Activated naive CD8-positive, alpha-beta T cell (primary cell): Measurements from ENCODE around the gene PLPP2.
"Not testable (repeated sequence)": the region's sequence is repeated elsewhere in the genome, so short reads cannot be mapped to it uniquely, and the experiment has no call there.

Source experiments
- H3K27ac Mint-ChIP-seq: one replicate; pipeline ENCODE4 v1.8.0; 2021; ENCODE audit warnings: mixed read lengths
- H3K27me3 Mint-ChIP-seq: one replicate; pipeline ENCODE4 v1.8.0; 2021; ENCODE audit warnings: mixed read lengths
- H3K36me3 Mint-ChIP-seq: one replicate; pipeline ENCODE4 v1.8.0; 2021; ENCODE audit warnings: mixed read lengths
- H3K4me1 Mint-ChIP-seq: one replicate; pipeline ENCODE4 v1.8.0; 2021; ENCODE audit warnings: low read depth, mixed read lengths
- H3K4me3 Mint-ChIP-seq: one replicate; pipeline ENCODE4 v1.8.0; 2021; ENCODE audit warnings: mild to moderate bottlenecking, mixed read lengths
- H3K9me3 Mint-ChIP-seq: one replicate; pipeline ENCODE4 v1.8.0; 2021; ENCODE audit warnings: low read depth, mixed read lengths

The PLPP2 gene

GRCh38 chr19:275958-276646 lies 15.1 kb downstream of the PLPP2 start:
- Mint-ChIP-seq H3K36me3 (no peaks in the 10 kb centered on the region), H3K9me3 (no peaks in the 10 kb centered on the region), H3K27ac (no peak overlapping the region), H3K27me3 (peaks cover 27% of the 10 kb centered on the region), H3K4me1 (no peaks in the 10 kb centered on the region), H3K4me3 (no peak overlapping the region)

GRCh38 chr19:275000-275399 lies 16.2 kb downstream of the PLPP2 start:
- peaks cover 27% of the 10 kb centered on the region for H3K27me3 Mint-ChIP-seq

GRCh38 chr19:273393-273792 lies 17.8 kb downstream of the PLPP2 start:
- no peak overlapping the region for H3K27ac Mint-ChIP-seq
- H3K9me3 Mint-ChIP-seq = no peaks in the 10 kb centered on the region
- no peaks in the 10 kb centered on the region for H3K36me3 Mint-ChIP-seq
- no peaks in the 10 kb centered on the region for H3K4me1 Mint-ChIP-seq
- H3K27me3 Mint-ChIP-seq = peaks cover 33% of the 10 kb centered on the region
- no peak overlapping the region for H3K4me3 Mint-ChIP-seq

More at GRCh38 chr19:275000-275399, 16.2 kb downstream of the PLPP2 start:
- H3K4me1 Mint-ChIP-seq = no peaks in the 10 kb centered on the region
- no peak overlapping the region for H3K4me3 Mint-ChIP-seq
- no peak overlapping the region for H3K27ac Mint-ChIP-seq
- H3K9me3 Mint-ChIP-seq = no peaks in the 10 kb centered on the region
- H3K36me3 Mint-ChIP-seq = no peaks in the 10 kb centered on the region

GRCh38 chr19:271856-272255 lies 19.3 kb downstream of the PLPP2 start:
- H3K4me3 Mint-ChIP-seq = no peak overlapping the region
- peaks cover 32% of the 10 kb centered on the region for H3K27me3 Mint-ChIP-seq
- H3K36me3 Mint-ChIP-seq = no peaks in the 10 kb centered on the region
- no peaks in the 10 kb centered on the region for H3K9me3 Mint-ChIP-seq
- no peak overlapping the region for H3K27ac Mint-ChIP-seq
- H3K4me1 Mint-ChIP-seq = peaks cover 6% of the 10 kb centered on the region

GRCh38 chr19:270766-271318 lies 20.4 kb downstream of the PLPP2 start:
- peaks cover 11% of the 10 kb centered on the region for H3K4me1 Mint-ChIP-seq
- not testable (repeated sequence) for H3K4me3 Mint-ChIP-seq, H3K9me3 Mint-ChIP-seq, H3K36me3 Mint-ChIP-seq, H3K27ac Mint-ChIP-seq
- peaks cover 40% of the 10 kb centered on the region for H3K27me3 Mint-ChIP-seq

- H3K4me3 Mint-ChIP-seq = no peak overlapping the region
- H3K9me3 Mint-ChIP-seq = no peaks in the 10 kb centered on the region
- peaks cover 45% of the 10 kb centered on the region for H3K27me3 Mint-ChIP-seq
- no peak overlapping the region for H3K27ac Mint-ChIP-seq
- H3K36me3 Mint-ChIP-seq = no peaks in the 10 kb centered on the region
- H3K4me1 Mint-ChIP-seq = peaks cover 11% of the 10 kb centered on the region
Observed at GRCh38 chr19:269241-269640, 22.0 kb downstream of the PLPP2 start.

- Mint-ChIP-seq H3K9me3 (no peaks in the 10 kb centered on the region), H3K36me3 (no peaks in the 10 kb centered on the region), H3K4me1 (peaks cover 12% of the 10 kb centered on the region), H3K4me3 (no peak overlapping the region), H3K27me3 (peaks cover 32% of the 10 kb centered on the region), H3K27ac (no peak overlapping the region)
Observed at GRCh38 chr19:262125-262524, 29.1 kb downstream of the PLPP2 start.

- H3K4me3 Mint-ChIP-seq, H3K36me3 Mint-ChIP-seq, H3K4me1 Mint-ChIP-seq, H3K27ac Mint-ChIP-seq, H3K9me3 Mint-ChIP-seq: not testable (repeated sequence)
- peaks cover 33% of the 10 kb centered on the region for H3K27me3 Mint-ChIP-seq
Observed at GRCh38 chr19:256804-257203, 34.4 kb downstream of the PLPP2 start.

- H3K36me3 Mint-ChIP-seq, H3K4me3 Mint-ChIP-seq, H3K27ac Mint-ChIP-seq, H3K4me1 Mint-ChIP-seq, H3K9me3 Mint-ChIP-seq: not testable (repeated sequence)
- peaks cover 29% of the 10 kb centered on the region for H3K27me3 Mint-ChIP-seq
Observed at GRCh38 chr19:252421-253186, 38.6 kb downstream of the PLPP2 start.

GRCh38 chr19:246551-246950 lies 44.7 kb downstream of the PLPP2 start:
- Mint-ChIP-seq H3K27ac (no peak overlapping the region), H3K36me3 (no peaks in the 10 kb centered on the region), H3K9me3 (no peaks in the 10 kb centered on the region)

GRCh38 chr19:245900-246299 lies 45.3 kb downstream of the PLPP2 start:
- H3K4me3 Mint-ChIP-seq = peak overlapping the region; percentile 23
- H3K27ac Mint-ChIP-seq, H3K9me3 Mint-ChIP-seq, H3K36me3 Mint-ChIP-seq, H3K27me3 Mint-ChIP-seq, H3K4me1 Mint-ChIP-seq: not testable (repeated sequence)

More at GRCh38 chr19:246551-246950, 44.7 kb downstream of the PLPP2 start:
- Mint-ChIP-seq H3K4me1 (no peaks in the 10 kb centered on the region), H3K4me3 (no peak overlapping the region), H3K27me3 (no peaks in the 10 kb centered on the region)

- Mint-ChIP-seq H3K36me3 (no peaks in the 10 kb centered on the region), H3K27me3 (no peaks in the 10 kb centered on the region), H3K4me1 (no peaks in the 10 kb centered on the region)
Observed at GRCh38 chr19:245457-245856, 45.7 kb downstream of the PLPP2 start.

More at GRCh38 chr19:245457-245856, 45.7 kb downstream of the PLPP2 start:
- Mint-ChIP-seq H3K27ac (no peak overlapping the region), H3K9me3 (no peaks in the 10 kb centered on the region), H3K4me3 (no peak overlapping the region)
